NK-92 (cell line): ENCODE measurements around the gene GPR4.

Experiments
- DNase-seq: peaks from one replicate; lab custom pipeline; 2025; ENCODE audit not compliant: unreplicated experiment; lab: John Stamatoyannopoulos, UW

The GPR4 gene

GRCh38 chr19:45554481-45554880, 47.5 kb downstream of the GPR4 start:
- DNase-seq = no peak

GRCh38 chr19:45553464-45553863, 48.5 kb downstream of the GPR4 start:
- DNase-seq = no peak

GRCh38 chr19:45547965-45548609, 53.9 kb downstream of the GPR4 start:
- no peak for DNase-seq

GRCh38 chr19:45547211-45547770, 54.7 kb downstream of the GPR4 start:
- no peak for DNase-seq

GRCh38 chr19:45542234-45542668, 59.8 kb downstream of the GPR4 start:
- no peak for DNase-seq
